Kidney capillary endothelial cell (primary cell): ENCODE results near the gene ASCL2.
A peak's percentile ranks its signal among the peaks of the same experiment; 100 is the strongest.

Source experiments
- DNase-seq: peaks from one replicate; pipeline ENCODE4 v3.0.0-alpha.2; 2018; ENCODE audit warnings: low spot score

Gene ASCL2, protein sequence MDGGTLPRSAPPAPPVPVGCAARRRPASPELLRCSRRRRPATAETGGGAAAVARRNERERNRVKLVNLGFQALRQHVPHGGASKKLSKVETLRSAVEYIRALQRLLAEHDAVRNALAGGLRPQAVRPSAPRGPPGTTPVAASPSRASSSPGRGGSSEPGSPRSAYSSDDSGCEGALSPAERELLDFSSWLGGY

GRCh38 chr11:2270322-2271076 lies at the start of gene ASCL2:
Gene ASCL2, minus strand, starts transcription at chr11:2270588. Its CDS starts 256 bp downstream, at chr11:2270332.
- no peak for DNase-seq

DNA sequence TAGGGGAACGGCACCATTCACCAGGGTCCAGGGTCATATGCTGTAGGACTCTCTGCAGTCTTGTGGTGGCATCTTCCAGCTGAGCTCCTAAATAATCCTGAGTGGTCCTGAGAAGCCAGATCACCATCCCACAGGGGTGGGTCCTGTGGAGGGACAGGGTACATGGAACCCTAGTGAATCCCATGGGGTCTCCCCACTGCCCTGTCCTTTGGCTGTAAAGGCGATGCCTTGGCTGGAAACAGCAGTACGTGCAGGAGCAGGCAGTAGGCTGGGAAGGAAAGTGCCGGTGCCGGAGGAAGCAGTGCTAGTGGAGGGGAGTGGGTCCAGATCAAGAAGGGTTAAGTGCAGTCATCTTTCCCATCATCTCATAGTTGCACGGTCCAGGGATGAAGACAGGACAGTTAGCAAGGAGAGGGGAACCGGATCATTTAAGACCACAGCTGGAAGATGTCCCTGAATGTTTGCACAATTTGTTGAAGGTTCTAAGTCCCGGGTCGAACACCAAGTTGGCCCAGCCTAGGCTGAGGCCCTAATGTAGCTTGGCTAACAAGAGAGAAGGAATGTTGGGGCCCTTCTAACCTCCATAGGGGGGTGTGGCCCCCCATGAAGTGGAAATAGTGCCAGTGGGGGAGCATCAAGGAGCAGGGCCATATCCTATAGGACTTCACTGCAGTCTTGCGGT lies 49.5 kb upstream of the ASCL2 start:
- DNase-seq, result no peak

DNA sequence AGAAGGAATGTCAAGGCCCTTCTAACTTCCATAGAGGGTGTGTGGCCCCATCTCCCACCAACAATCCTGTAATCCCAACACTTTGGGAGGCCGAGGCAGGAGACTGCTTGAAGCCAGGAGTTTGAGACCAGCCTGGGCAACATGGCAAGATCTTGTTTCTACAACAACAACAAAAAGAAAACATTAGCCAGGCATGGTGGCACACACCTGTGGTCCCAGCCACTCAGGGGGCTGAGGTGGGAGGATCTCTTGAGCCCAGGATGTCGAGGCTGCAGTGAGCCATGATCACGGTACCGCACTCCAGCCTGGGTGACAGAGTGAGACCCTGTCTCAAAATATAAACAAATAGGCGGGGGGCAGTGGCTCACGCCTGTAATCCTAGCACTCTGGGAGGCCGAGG lies 48.3 kb upstream of the ASCL2 start:
- DNase-seq, result no peak

GRCh38 chr11:2318123-2318522 lies 47.7 kb upstream of the ASCL2 start:
- DNase-seq, result no peak

DNA sequence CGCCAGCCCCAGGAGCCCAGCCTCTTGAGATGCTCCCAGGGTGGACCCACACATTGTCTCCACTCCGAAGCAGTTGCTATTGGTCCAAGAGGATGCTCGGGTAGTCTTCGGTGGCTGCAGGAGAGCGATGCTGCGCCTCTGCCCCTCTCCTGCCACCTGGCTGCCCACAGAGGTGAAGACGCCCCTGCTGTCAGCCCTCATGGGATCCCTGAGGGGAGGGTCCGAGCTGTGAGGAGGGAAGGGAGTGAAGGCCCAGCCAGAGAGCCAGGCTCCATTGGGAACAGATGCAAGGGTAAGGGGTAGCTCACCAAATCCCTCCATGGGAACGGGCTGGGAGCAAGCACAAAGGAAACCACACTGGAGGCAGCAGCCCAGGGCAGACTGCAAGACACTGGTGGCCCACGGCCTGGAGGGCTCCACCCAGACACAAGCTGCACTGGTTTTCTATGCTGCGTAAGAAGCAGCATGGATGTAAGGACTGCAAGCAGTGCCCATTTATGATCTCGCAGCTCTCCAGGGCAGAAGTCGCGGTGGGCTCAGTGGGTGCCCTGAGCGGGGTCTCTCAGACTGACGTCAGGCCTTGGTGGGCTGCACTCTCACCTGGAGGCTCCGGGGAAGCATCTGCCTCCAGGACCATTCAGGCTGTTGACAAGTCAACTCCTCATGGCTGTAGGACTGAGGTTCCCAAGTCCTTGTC lies 47.1 kb upstream of the ASCL2 start:
- DNase-seq, result no peak

DNA sequence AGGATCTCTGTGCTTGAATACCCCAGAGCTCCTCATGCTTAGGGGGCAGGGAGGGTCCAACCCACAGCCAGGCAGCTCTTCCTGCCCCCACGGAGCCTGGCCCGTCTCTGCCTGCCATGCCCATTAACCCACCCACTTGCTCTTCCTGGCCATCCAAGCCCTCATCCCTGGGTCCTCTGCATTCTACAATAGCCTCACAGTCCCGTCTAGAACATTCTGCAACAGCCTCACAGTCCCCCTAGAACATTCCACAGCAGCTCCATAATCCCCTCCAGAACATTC lies 46.5 kb upstream of the ASCL2 start:
- DNase-seq, result no peak

DNA sequence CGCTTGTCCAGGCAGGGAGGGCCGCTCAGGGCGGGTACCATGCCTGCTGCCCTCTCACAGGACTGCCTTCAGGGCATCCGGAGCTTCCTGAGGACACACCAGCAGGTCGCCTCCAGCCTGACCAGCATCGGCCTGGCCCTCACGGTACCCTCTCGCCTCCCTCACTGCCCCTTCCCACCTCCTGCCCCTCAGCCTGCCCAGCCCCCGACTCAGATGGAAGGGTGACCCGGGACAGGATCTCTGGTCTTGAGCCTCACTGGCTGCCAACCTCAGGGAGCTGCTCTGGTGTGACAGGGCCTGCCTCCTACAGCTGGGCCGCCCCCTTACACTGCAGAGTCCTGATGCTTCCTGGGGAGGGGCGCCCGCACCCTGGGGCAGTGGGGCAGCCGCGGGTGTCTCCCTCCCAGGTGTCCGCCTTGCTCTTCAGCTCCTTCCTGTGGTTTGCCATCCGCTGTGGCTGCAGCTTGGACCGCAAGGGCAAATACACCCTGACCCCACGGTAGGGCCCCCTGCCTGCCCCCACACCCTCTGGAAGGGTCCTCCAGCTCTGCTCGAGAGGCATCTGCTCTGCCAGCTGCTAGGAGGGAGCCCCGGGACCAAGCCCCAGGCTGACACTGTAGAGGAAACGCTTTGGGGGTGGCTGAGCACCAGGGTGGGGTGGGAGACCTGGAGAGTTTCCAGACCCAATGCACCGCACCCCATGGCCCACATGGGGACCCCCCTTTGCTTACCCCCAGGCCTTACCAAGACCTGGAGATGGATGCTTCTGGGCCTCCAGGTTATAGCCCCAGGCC lies 46.0 kb upstream of the ASCL2 start:
- no peak for DNase-seq

DNA sequence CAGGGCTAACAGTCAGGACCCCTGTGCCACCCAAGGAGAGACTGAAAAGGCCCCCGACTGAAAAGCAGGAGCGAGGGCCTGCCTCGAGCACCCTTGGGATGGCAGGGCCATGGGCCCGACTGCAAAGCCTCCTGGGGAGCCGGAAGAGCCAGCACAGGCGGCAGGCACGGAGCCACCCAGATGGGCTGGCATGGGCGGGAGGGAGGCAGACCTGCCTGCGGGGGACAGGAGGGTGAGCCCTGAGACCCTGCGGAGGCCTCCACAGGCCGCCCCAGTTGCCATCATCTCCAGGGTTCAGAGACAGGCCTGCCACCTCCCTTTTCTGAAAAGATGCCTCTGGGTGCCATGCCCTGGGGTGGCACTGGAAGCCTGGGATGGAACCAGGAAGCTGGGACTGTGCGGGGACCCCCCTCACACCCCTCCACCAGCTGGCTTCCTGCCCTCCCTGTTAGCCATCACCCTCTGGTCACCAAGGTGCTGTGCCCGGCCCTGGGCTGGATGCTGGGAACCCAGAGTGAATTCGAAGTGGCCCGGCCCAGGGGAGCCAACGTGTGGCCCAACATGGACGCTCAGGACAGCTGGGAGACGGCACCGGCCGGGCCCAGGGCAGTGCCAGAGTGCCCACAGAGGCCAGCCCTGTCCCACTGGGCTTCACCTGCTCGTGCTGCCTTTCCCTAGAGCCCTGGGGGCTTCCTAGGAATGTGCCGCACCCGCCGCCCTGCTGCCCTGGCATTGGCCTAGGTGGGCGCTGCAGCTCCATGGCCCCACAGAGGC lies 45.2 kb upstream of the ASCL2 start:
- DNase-seq, result no peak

GRCh38 chr11:2314525-2315394 lies 44.4 kb upstream of the ASCL2 start:
- no peak for DNase-seq

- DNase-seq, result no peak
Observed at GRCh38 chr11:2314136-2314524, 43.7 kb upstream of the ASCL2 start.

DNA sequence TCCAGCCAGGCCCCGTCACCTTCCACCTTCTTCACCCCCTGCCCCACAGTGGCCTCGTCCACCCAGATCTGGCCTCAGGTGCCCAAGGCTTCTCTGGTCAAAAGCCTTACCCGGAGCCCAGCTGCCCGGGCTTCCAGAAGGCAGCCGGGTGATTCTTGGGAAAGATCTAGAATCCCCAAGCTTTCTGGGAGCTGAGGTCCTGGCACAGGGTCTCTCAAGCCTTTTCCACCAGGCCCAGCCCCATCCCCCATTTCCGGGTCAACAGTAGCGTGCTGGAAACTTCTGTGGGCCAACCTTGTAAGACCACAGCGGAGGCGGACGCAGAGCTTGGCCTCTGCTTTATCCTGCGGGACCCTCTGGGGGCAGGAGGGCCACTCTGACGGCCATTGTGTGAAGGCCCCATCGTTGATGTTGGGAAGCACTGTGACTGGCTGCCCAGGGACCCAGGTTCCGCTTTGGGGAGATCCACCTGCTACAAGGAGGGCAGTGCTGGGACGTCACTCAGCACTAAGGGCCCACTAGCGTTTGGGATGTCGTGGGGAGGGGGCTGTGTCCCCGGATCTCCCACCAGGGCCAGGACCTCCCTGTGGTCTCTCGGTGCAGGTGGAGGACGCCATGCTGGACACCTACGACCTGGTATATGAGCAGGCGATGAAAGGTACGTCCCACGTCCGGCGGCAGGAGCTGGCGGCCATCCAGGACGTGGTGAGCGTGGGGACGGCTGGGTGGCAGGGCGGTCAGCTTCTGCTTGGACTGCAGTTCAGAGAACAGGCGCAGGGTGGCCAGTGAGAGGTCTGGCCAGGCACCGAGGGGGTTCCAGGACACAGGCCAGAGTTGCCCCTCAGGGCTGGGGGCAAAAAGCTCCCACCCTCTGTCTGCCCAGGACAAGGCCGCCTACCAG lies 42.9 kb upstream of the ASCL2 start:
- no peak for DNase-seq

- peak; percentile 36 for DNase-seq
Observed at GRCh38 chr11:2312232-2313042, 42.0 kb upstream of the ASCL2 start.

DNA sequence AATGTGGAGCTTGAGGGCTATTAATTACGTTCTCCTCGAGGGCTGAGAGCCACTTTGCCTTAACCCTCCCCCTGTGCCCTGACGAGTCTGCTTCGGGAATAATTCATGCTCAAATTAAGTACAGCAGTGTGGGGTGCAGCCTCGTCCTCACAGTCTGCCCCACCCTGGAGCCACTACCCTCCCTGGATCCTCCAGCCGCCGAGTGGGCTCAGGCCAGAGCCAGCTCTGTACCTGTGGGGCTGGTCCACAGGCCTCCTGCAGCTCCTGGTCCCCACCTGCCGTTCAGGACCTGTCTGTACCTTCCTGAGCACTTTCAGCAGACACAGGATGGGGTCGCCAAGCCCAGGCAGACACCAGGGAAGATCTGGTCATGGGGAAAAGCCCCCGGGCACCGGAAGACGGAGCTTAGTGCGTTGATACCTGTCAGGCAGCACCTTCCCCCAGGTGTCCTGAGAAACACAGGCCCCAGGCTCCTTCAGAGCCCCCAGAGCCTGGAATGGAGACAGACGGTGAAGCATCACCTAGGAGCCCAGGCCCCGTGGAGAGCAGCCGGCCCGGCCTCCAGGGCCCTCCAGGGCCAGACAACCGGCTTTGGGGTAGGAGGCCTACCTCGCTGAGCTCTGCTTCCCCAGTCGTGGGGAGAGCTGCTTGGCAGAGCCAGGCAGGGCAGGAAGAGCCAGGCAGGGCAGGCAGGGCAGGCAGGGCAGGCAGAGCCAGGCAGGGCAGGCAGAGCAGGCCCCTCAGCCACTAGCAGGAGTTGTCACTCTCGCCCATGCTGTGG lies 41.2 kb upstream of the ASCL2 start:
- no peak for DNase-seq

- no peak for DNase-seq
Observed at GRCh38 chr11:2310786-2311352, 40.5 kb upstream of the ASCL2 start.

DNA sequence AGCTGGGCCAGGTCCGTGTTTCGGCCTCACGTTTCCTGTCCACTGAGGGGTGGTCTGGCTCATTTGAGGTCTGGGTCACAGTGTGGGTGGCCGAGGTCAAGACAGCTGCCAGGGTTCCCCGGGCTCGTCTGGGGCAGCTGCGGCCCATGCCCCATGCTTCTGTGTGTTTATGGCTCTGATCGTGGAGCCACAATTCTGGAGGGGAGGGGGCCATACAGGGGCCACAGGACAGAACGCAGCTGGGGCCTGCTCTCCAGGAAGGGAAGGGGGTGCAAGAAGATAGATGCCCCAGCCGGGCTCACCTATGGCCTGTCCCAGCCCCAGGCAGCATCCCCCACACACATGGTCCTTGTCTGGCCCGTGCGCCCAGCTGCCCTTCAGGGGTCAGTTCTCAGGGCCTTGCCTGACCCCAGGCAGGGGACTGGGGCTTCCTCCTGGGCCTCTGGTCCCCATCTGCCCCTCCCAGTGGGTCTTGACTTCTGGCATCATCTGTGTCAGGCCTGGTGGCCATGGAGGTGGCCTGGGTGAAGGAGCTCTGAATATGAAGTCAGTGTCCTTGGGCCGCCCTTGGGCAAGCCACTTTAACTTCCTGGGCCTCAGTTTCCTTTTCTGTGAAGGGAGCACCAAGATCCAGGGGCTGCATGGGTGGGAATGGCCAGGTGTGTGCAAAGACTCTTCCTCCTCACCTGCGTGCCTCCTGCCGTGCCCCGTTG lies 39.8 kb upstream of the ASCL2 start:
- no peak for DNase-seq

DNA sequence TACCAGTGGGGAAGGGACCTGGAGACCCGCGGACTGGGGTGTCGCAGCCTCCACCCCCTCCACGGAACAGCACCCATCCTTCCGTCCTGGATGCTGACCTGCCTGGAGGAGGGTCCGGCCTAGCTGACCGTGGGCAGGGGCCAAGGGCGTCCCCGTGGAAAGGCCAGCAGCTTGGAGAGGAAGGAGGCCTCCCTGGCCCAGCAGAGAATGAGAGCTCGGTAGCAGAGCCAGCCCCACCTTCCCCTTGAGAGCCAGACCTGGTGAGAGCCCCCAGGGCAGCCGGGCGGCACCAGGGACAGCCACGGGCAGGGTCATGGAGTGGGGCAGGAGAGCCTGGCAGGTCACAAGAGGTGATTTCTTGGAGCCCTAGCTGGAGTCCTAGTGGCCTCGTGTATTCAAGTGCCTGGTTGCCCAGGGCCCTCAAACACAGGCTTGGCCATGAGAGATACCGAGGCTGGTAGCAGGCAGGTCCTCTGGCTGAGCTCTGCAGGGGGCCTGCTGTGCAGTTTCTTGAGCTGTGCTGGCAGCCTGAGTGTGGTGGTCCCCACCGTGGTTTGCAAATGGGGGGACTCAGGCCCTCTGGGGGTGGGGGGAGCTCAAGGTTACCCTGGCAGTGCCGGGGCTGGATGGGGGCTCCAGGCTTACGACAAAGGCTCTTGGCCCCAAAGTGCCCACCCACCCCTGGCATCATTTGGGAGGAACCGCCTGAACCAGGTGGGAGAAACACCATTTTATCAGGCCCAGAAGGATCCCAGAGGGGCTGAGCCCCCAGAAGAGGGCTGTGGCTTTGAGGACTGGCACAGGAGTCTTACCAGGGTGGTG lies 39.1 kb upstream of the ASCL2 start:
- no peak for DNase-seq
